A549 treated with Hydrocortisone at 1 μM for 4 hours (cell line): ENCODE measurements around the gene CTF1. TPM values are rescaled to one million over a fixed set of nuclear protein-coding genes. Genes with fewer than 3 reads are reported as not detected.

Source experiments
- total RNA-seq: library from RNA; stranded (reverse); fragments of 200-300 nt; extraction: Qiagen RNA extraction; gene quantifications from 5 replicates; pipeline ENCODE4 v1.2.3, GENCODE V29; 2022

Gene CTF1, protein sequence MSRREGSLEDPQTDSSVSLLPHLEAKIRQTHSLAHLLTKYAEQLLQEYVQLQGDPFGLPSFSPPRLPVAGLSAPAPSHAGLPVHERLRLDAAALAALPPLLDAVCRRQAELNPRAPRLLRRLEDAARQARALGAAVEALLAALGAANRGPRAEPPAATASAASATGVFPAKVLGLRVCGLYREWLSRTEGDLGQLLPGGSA
- total RNA-seq, result 0.16 to 0.32 TPM (median 0.18 TPM) in 5 replicates

DNA sequence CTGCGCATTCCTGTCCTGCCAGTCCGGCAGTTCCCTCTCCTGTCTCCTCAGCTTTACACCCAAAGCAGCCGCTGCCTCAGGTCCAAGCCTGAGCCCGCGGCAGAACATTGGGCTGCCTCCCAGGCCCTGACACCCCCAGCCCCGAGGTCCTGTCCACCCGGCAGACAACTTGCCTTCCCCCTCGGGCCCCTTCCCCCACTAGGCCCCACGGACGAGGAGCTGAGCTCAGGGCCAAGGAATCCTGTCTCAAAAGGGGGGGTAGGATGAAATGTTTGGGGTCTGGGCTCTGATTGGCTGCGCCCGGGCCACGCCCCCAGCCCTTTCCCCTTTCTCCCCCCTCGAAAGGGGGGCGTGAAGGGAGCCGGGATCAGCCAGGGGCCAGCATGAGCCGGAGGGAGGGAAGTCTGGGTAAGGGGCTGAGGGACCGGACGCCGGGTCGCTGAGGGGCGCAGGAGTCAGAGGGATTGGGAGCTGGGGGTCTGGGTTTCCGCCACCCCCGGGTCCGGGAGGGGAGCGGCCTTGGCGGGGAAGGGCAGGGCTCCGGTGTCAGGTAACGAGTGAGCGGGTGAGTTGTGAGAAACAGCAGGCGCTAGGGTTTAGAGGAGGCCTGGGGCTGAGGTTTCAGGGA is at the start of gene CTF1:
TSS of gene CTF1 (plus strand) at position 354 of the 628 bp plus-strand sequence. CDS start at position 384, 30 bp downstream.

DNA sequence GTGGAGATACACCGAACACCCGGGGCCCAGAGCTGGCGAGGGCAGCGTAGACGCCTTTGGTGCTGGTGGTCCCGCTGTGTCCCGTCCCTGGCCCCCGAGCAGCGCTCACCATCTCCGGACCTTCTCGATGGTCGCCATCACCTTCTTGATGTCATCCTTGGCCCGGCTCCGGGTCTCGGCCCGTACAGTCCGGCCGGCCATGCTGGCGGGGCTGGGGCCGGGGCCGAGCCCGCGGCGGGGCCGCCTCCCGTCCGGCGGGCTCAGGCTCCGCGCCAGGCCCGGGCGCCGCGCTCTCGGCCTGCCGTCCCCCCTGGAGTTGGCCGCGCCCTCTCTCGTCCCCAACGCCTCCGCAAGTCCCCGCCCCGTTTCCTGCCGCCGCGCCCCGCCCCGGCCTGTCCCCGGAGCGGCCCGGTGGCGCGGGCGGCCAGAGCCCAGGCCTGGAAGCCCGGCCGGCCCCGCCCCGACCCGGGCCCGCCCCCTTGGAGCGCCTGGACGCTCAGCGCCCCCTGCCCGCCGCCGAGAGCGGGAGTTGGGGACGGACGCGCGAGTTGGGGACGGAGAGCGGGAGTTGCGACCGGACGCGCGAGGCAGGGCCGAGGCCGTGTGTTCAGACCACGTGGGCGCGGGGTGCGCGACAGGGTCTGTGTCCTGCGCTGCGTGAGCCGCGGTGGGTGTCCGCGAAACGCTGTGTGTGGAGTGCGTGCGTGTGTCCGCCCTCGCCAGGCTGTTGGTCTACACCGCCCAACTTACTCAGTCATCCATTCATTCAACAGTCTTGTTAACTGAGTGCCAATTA is 2.5 kb upstream of the CTF1 start, which contains the start of gene BCL7C:
TSS of gene BCL7C (minus strand) at position 334 of the 796 bp plus-strand sequence. CDS start at position 201, 133 bp downstream.

DNA sequence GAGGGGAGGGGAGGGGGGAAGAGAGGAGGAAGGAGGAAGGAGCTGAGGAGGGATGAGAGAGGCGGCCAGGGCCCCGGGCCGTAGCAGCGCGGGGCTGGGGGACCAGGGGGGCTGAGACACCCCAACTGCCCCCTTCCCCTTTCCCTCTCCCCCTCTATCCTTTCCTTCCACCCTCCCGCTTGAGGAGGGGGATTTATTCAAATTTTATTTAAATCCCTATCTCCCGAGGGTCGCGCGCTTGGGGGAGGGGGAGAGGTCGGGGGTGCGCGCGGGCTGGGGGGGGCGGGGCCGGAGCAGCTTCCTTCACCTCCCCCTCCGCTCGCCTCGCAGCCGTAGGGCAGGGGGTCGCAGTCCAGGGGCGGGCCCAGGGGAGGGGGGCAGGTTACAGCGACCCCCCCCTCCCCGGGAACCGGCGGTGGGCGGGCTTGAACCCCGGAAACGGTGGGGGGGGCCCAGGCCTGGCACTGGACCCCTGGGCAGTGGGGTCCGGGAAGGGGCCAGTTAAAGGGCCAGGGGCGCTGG is 27.2 kb downstream of the CTF1 start, which contains the start of gene FBXL19:
TSS of gene FBXL19 (plus strand) at position 19 of the 522 bp plus-strand sequence. CDS start 2,183 bp downstream, outside the sequence.

DNA sequence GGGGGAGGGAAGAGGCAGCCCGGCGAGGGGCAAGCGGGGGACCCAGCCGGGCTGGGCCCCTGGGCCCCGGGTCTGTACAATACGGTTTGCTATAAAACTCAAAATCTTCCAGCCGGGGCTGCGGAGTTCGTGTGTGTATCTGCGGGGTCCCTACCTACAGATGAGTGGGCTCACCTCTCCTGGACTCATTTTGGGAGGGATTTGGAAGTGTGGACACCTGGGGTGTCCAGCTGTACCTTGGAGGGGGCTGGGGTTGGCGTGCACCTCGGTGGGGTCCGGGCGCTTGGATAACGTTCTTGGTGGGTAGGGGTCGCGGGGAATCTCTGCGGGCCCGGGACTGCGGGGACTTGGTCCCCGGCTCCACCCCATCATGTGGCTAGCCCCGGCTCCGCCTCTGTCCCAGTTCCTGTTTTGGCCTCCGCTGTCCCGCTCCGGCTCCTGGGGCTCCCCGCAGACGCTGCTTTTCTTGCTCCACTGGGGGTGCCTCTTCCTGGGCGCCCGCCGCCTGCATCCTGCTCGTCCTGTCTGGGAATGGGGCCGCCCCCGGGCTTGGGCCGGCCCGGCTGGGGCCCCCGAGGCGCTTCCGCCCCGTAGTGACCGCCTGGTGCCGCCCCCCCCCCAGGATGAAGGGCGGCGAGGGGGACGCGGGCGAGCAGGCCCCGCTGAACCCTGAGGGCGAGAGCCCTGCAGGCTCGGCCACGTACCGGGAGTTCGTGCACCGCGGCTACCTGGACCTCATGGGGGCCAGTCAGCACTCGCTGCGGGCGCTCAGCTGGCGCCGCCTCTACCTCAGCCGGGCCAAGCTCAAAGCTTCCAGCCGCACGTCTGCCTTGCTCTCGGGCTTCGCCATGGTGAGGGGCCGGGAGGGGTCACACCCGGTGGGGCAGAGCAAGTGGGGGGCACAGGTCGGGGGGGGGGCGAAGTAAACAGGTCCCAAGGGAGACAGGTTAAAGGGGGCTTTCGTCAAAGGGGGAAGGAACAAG is 52.5 kb downstream of the CTF1 start, which contains the start of gene ORAI3:
TSS of gene ORAI3 (plus strand) at position 402 of the 983 bp plus-strand sequence. CDS start at position 624, 222 bp downstream.

Other genes with a start within 250 kb of the CTF1 start
- gene PRR14, start 245.7 kb upstream of the CTF1 start, total RNA-seq, result 19.7 to 26.6 TPM (median 24.4 TPM) in 5 replicates
- gene FBRS, start 238.2 kb upstream of the CTF1 start, total RNA-seq, result 35.0 to 40.4 TPM (median 39.7 TPM) in 5 replicates
- gene SRCAP, start 197.4 kb upstream of the CTF1 start, total RNA-seq, result 12.3 to 22.3 TPM (median 21.9 TPM) in 5 replicates
- gene PHKG2, start 148.2 kb upstream of the CTF1 start, total RNA-seq, result 21.9 to 27.8 TPM (median 25.2 TPM) in 5 replicates
- 5.2 to 9.2 TPM (median 8.2 TPM) in 5 replicates for gene CFAP119, start 134.6 kb upstream of the CTF1 start, total RNA-seq
- gene RNF40, start 134.3 kb upstream of the CTF1 start, total RNA-seq, result 77.1 to 81.7 TPM (median 80.2 TPM) in 5 replicates
- gene ZNF629, start 109.4 kb upstream of the CTF1 start, total RNA-seq, result 16.2 to 21.3 TPM (median 17.3 TPM) in 5 replicates
- gene BCL7C, start 2.5 kb upstream of the CTF1 start, total RNA-seq, result 23.6 to 42.5 TPM (median 40.9 TPM) in 5 replicates
- 14.1 to 19.7 TPM (median 18.0 TPM) in 5 replicates for gene FBXL19, start 27.0 kb downstream of the CTF1 start, total RNA-seq
- gene ORAI3, start 52.5 kb downstream of the CTF1 start, total RNA-seq, result 9.0 to 14.5 TPM (median 12.1 TPM) in 5 replicates
- 17.7 to 19.7 TPM (median 18.3 TPM) in 5 replicates for gene SETD1A, start 61.1 kb downstream of the CTF1 start, total RNA-seq
- gene HSD3B7, start 88.6 kb downstream of the CTF1 start, total RNA-seq, result 13.6 to 15.9 TPM (median 13.9 TPM) in 5 replicates
- gene STX1B, start 114.0 kb downstream of the CTF1 start, total RNA-seq, result 1.4 to 2.1 TPM (median 1.6 TPM) in 5 replicates
- gene STX4, start 136.9 kb downstream of the CTF1 start, total RNA-seq, result 56.8 to 66.1 TPM (median 64.4 TPM) in 5 replicates
- gene ZNF668, start 177.6 kb downstream of the CTF1 start, total RNA-seq, result 13.3 to 19.8 TPM (median 14.5 TPM) in 5 replicates
- gene ZNF646, start 177.8 kb downstream of the CTF1 start, total RNA-seq, result 9.1 to 11.4 TPM (median 10.2 TPM) in 5 replicates
- 1.0 to 2.5 TPM (median 1.6 TPM) in 5 replicates for gene PRSS53, start 192.3 kb downstream of the CTF1 start, total RNA-seq
- 98.3 to 147 TPM (median 140 TPM) in 5 replicates for gene VKORC1, start 198.2 kb downstream of the CTF1 start, total RNA-seq
- 46.0 to 56.1 TPM (median 52.2 TPM) in 5 replicates for gene BCKDK, start 211.8 kb downstream of the CTF1 start, total RNA-seq
- 45.0 to 51.2 TPM (median 48.2 TPM) in 5 replicates for gene KAT8, start 221.1 kb downstream of the CTF1 start, total RNA-seq
- gene PRSS8, start 239.1 kb downstream of the CTF1 start, total RNA-seq, result 0.83 to 1.4 TPM (median 1.2 TPM) in 5 replicates